GM21576 (cell line): ENCODE measurements around the gene PCSK7.
"Not testable (repeated sequence)": the region's sequence is repeated elsewhere in the genome, so short reads cannot be mapped to it uniquely, and the experiment has no call there.

Experiments used
- ATAC-seq: cut with Tn5 transposase; IDR thresholded peaks from one replicate; pipeline ENCODE4 v1.9.1; 2021; ENCODE audit warnings: mild to moderate bottlenecking, moderate library complexity; ENCODE audit not compliant: unreplicated experiment

PCSK7 gene

GRCh38 chr11:117217141-117218084 is 14.5 kb downstream of the PCSK7 start:
- no peak for ATAC-seq

GRCh38 chr11:117214404-117215110 is 17.3 kb downstream of the PCSK7 start:
- ATAC-seq = no peak

- no peak for ATAC-seq
Observed at GRCh38 chr11:117212697-117213355, 19.0 kb downstream of the PCSK7 start.

- ATAC-seq = no peak
Observed at GRCh38 chr11:117210620-117211019, 21.3 kb downstream of the PCSK7 start.

GRCh38 chr11:117209351-117210125 is 22.3 kb downstream of the PCSK7 start:
- ATAC-seq = not testable (repeated sequence)

- not testable (repeated sequence) for ATAC-seq
Observed at GRCh38 chr11:117208710-117209109, 23.2 kb downstream of the PCSK7 start.

GRCh38 chr11:117207481-117207880 is 24.4 kb downstream of the PCSK7 start:
- ATAC-seq = not testable (repeated sequence)

- not testable (repeated sequence) for ATAC-seq
Observed at GRCh38 chr11:117206859-117207258, 25.0 kb downstream of the PCSK7 start.

- ATAC-seq = not testable (repeated sequence)
Observed at GRCh38 chr11:117206111-117206510, 25.8 kb downstream of the PCSK7 start.

- no peak for ATAC-seq
Observed at GRCh38 chr11:117205211-117205818, 26.6 kb downstream of the PCSK7 start.

GRCh38 chr11:117204283-117205080 is 27.4 kb downstream of the PCSK7 start:
- no peak for ATAC-seq

- ATAC-seq = no peak
Observed at GRCh38 chr11:117203069-117203407, 28.8 kb downstream of the PCSK7 start.

GRCh38 chr11:117202386-117203068 is 29.3 kb downstream of the PCSK7 start:
- ATAC-seq = no peak

- no peak for ATAC-seq
Observed at GRCh38 chr11:117201658-117202305, 30.1 kb downstream of the PCSK7 start.

GRCh38 chr11:117200813-117201657 is 30.8 kb downstream of the PCSK7 start:
- ATAC-seq = no peak

GRCh38 chr11:117199916-117200812 is 31.7 kb downstream of the PCSK7 start:
- ATAC-seq = no peak
